ENCODE data around the gene ADAM8. TPM values are rescaled to one million over a fixed set of nuclear protein-coding genes. Genes with fewer than 3 reads are reported as not detected.

The ADAM8 gene
- total and polyA plus RNA-seq, 2 of the 4 experiments (the other 2 are of a cell fraction), result under 0.01 to 0.74 TPM

DNA sequence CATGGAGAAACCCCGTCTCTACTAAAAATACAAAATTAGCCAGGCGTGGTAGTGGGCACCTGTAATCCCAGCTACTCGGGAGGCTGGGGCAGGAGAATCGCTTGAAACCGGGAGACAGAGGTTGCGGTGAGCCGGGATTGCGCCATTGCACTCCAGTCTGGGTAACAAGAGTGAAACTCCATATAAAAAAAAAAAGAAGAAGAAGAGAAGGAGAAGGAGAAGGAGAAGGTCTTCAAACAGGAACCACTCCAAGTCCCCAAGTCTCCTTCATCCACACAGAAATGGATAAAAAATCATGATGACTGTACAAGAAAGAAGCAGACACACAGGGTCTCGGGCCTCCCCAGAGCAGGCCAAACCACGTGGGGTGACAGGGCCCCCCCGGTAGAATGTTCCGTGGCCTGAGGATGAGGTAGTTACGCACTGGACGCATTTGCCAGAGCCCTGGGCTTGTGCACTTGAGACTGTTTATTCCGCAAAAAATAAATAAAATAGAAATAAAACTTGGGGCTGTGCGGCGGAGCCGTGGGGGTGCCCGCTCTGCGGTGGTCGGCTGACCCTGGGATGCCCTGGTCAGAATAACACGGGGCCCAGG lies 23.2 kb downstream of the ADAM8 start (continued):
- TF ChIP-seq BHLHE40 (IDR thresholded peaks at IDR 0.05; ENCODE audit: low read depth, low read length) (no peak), MAFK (IDR thresholded peaks at IDR 0.05; ENCODE audit: low read depth, low read length) (no peak), FOS (IDR thresholded peaks at IDR 0.05; ENCODE audit: low read depth, low read length) (no peak), SMC3 (IDR thresholded peaks at IDR 0.05; ENCODE audit: low read depth, low read length) (no peak)

GRCh38 chr10:133252223-133252552 lies 24.5 kb downstream of the ADAM8 start:
- dilution Hi-C loops (cut with HindIII; ENCODE audit: low sequenced_read_pairs, unreplicated experiment), result no loop called here
- no peak overlapping the region for H4K91ac ChIP-seq (ENCODE audit: insufficient read depth, low read depth, low read length)
- H2BK20ac ChIP-seq (ENCODE audit: low read depth, low read length), result no peak overlapping the region
- DNase-seq (no peak), ATAC-seq (ENCODE audit: low read depth) (no peak)
- no peak overlapping the region for H3K23ac ChIP-seq (ENCODE audit: low read depth, low read length)
- no peak overlapping the region for H3K9ac ChIP-seq (ENCODE audit: low read depth, low read length)
- WGBS, 2 experiments (ENCODE audit: extremely low coverage in 2 of 2, insufficient read length in 1 of 2), result 20% methylated on average over 1 of the region's 12 CpGs; no CpG with 5 or more reads in 1 of the 2 experiments
- no peak overlapping the region for H2AK5ac ChIP-seq (ENCODE audit: low read depth, low read length)
- no peaks in the 10 kb centered on the region for H3K9me3 ChIP-seq (ENCODE audit: control insufficient read depth, insufficient read depth, low read length)
- H3K18ac ChIP-seq (ENCODE audit: low read depth, low read length), result no peak overlapping the region
- peaks cover 12% of the 10 kb centered on the region for H3K27me3 ChIP-seq (ENCODE audit: control insufficient read depth, insufficient read depth, low read length)
- no peaks in the 10 kb centered on the region for H3K4me1 ChIP-seq (ENCODE audit: control insufficient read depth, insufficient read depth, low read length)
- H3K9me1 ChIP-seq (ENCODE audit: insufficient read depth, low read length), result no peaks in the 10 kb centered on the region
- H3K4ac ChIP-seq (ENCODE audit: low read depth, low read length), result no peak overlapping the region
- no peak overlapping the region for H2AK9ac ChIP-seq (replicated peaks; ENCODE audit: low read depth, low read length, poor library complexity)
- no peak overlapping the region for H3K4me2 ChIP-seq (ENCODE audit: low read depth, low read length)
- intact Hi-C loops (cut with micrococcal nuclease), result no loop called here
- no peak overlapping the region for H2AFZ ChIP-seq (replicated peaks; ENCODE audit: low read length, poor library complexity)
- no peak overlapping the region for H3K4me3 ChIP-seq (ENCODE audit: insufficient read depth, low read depth, low read length)
- H3K27ac ChIP-seq (ENCODE audit: insufficient read depth, low read length), result no peak overlapping the region
- H3K56ac ChIP-seq (ENCODE audit: extremely low read depth, insufficient read depth, low read length), result no peak overlapping the region
- in situ Hi-C loops (cut with MboI; ENCODE audit: low sequenced_read_pairs), result loop anchor here (25.0 kb wide), 1 partner anchor 590 kb away; no protein-coding TSS in a partner anchor
- CTCF ChIA-PET, result no interaction called here
- H3K14ac ChIP-seq (replicated peaks; ENCODE audit: low read depth, low read length), result no peak overlapping the region
- no peak overlapping the region for H2BK5ac ChIP-seq (ENCODE audit: low read depth, low read length, poor library complexity, severe bottlenecking)
- no peaks in the 10 kb centered on the region for H3K36me3 ChIP-seq (ENCODE audit: control insufficient read depth, insufficient read depth, low read length)
- no peak overlapping the region for H2BK15ac ChIP-seq (ENCODE audit: low read depth, low read length)
- H4K8ac ChIP-seq (ENCODE audit: low read depth in 2 of 2, low read length in 2 of 2), result no peak overlapping the region
- no peak for TF ChIP-seq NFE2L2 (IDR thresholded peaks at IDR 0.05; ENCODE audit: low read depth, low read length)
- no peak for TF ChIP-seq RCOR1 (IDR thresholded peaks at IDR 0.05; ENCODE audit: insufficient replicate concordance, low read length)
- no TSS peak for BruUV-seq (replicated peaks)
- H2BK120ac ChIP-seq (ENCODE audit: low read depth, low read length), result no peak overlapping the region
- H4K20me1 ChIP-seq (ENCODE audit: insufficient read depth, low read length), result no peaks in the 10 kb centered on the region
- POLR2A ChIA-PET (ENCODE audit: unreplicated experiment), result no interaction called here
- H3K79me1 ChIP-seq (ENCODE audit: low read depth in 1 of 2, low read length in 2 of 2), result no peaks in the 10 kb centered on the region
- no peak overlapping the region for H4K5ac ChIP-seq (ENCODE audit: low read depth, low read length)
